PC-3 (cell line): ENCODE data around the gene COL16A1. TPM values are rescaled to one million over a fixed set of nuclear protein-coding genes. Genes with fewer than 3 reads are reported as not detected.

Experiments
- ATAC-seq: fragments of 200-7000 bp; cut with Tn5 transposase; 2 replicates; pipeline ENCODE4 v1.9.1; 2020; ENCODE audit warnings: mild to moderate bottlenecking, moderate library complexity
- BruUV-seq: library from RNA; stranded (reverse); fragments of 400-500 nt; replicated peaks from 2 replicates; lab custom pipeline; 2021; lab: Mats Ljungman, UMichigan
- CTCF ChIA-PET: fragments of 300-600 bp; sonication (Branson Sonifier 250); formaldehyde crosslinking; loops from one replicate; lab custom pipeline; 2022; ENCODE audit warnings: antibody characterized with exemption; lab: Charles Lee
- POLR2A ChIA-PET: fragments of 300-600 bp; sonication (Branson Sonifier 250); formaldehyde crosslinking; loops from one replicate; lab custom pipeline; 2022; ENCODE audit warnings: antibody characterized with exemption; ENCODE audit not compliant: unreplicated experiment; lab: Charles Lee
- DNase-seq: peaks from one replicate; pipeline ENCODE4 v3.0.0-alpha.2; 2015
- H2AFZ ChIP-seq: fragments of 300-600 bp; sonication (generic); 2 replicates; pipeline ENCODE4 v1.6.0; 2016; ENCODE audit warnings: antibody characterized with exemption, low read length
- H3F3A ChIP-seq: fragments of 300-600 bp; sonication (generic); one replicate; pipeline ENCODE4 v1.6.0; 2017; ENCODE audit warnings: antibody characterized with exemption, low read length, control low read depth, mild to moderate bottlenecking; ENCODE audit not compliant: unreplicated experiment
- H3K27ac ChIP-seq: fragments of 300-600 bp; sonication (generic); 2 replicates; pipeline ENCODE4 v1.5.1; 2016; ENCODE audit warnings: mild to moderate bottlenecking, low read length
- H3K27me3 ChIP-seq: fragments of 300-600 bp; sonication (generic); 2 replicates; pipeline ENCODE4 v1.6.1; 2016; ENCODE audit warnings: low read length, mixed read lengths
- H3K36me3 ChIP-seq: fragments of 300-600 bp; sonication (generic); 2 replicates; pipeline ENCODE4 v1.6.1; 2016; ENCODE audit warnings: low read depth, mixed run types, low read length, mixed read lengths
- H3K4me1 ChIP-seq: fragments of 300-600 bp; sonication (generic); 2 replicates; pipeline ENCODE4 v1.5.1; 2016; ENCODE audit warnings: low read length; ENCODE audit not compliant: insufficient read depth
- H3K4me2 ChIP-seq: fragments of 300-600 bp; sonication (generic); 2 replicates; pipeline ENCODE4 v1.6.0; 2016; ENCODE audit warnings: low read length
- H3K4me3 ChIP-seq: fragments of 300-600 bp; sonication (generic); 2 replicates; pipeline ENCODE4 v1.5.1; 2016; ENCODE audit warnings: mild to moderate bottlenecking, low read length, mixed read lengths
- H3K79me2 ChIP-seq: fragments of 300-600 bp; sonication (generic); 2 replicates; pipeline ENCODE4 v1.6.1; 2017; ENCODE audit warnings: low read length, mixed read lengths
- H3K9ac ChIP-seq: fragments of 300-600 bp; sonication (generic); 2 replicates; pipeline ENCODE4 v1.6.0; 2016; ENCODE audit warnings: mild to moderate bottlenecking, low read length
- H3K9me2 ChIP-seq: fragments of 300-600 bp; sonication (generic); replicated peaks from 2 replicates; pipeline ENCODE4 v1.6.1; 2016; ENCODE audit warnings: mixed run types, low read length, mixed read lengths
- H3K9me3 ChIP-seq: fragments of 300-600 bp; sonication (generic); 2 replicates; pipeline ENCODE4 v1.6.1; 2016; ENCODE audit warnings: low read length, mixed read lengths
- H4K20me1 ChIP-seq: fragments of 300-600 bp; sonication (generic); 2 replicates; pipeline ENCODE4 v1.6.1; 2016; ENCODE audit warnings: low read length, mixed read lengths
- CTCF ChIP-seq: fragments of 300-600 bp; sonication (generic); conservative IDR thresholded peaks from 2 replicates; pipeline ENCODE4 v1.5.1; 2017; ENCODE audit warnings: antibody characterized with exemption, low read depth, mild to moderate bottlenecking, low read length
- EZH2 ChIP-seq: fragments of 300-600 bp; sonication (generic); IDR thresholded peaks from one replicate; pipeline ENCODE4 v1.6.1; 2017; ENCODE audit warnings: antibody characterized with exemption, mild to moderate bottlenecking, low read length; ENCODE audit not compliant: unreplicated experiment
- EZH2phosphoT487 ChIP-seq: fragments of 300-600 bp; sonication (generic); IDR thresholded peaks from 2 replicates; pipeline ENCODE4 v1.6.1; 2018; ENCODE audit warnings: mild to moderate bottlenecking, antibody characterized with exemption, low read length, borderline replicate concordance
- intact Hi-C: fragments of 100-400 bp; cut with micrococcal nuclease; formaldehyde crosslinking; loops from 2 replicates; pipeline ENCODE4 v1.9.0; 2023
- total RNA-seq: library from RNA; depleted of rRNA; stranded (reverse); fragments of >200 nt; gene quantifications from 2 replicates; pipeline ENCODE4 v1.2.3, GENCODE V29; 2014

COL16A1 gene
- total RNA-seq, 1 experiment from 2014 or later: 5.0 TPM

- TF ChIP-seq EZH2phosphoT487 (no peak), CTCF (no peak), EZH2 (no peak)
- Histone ChIP-seq H4K20me1 (no peaks in the 10 kb centered on the region), H2AFZ (no peak overlapping the region), H3K36me3 (no peaks in the 10 kb centered on the region), H3K79me2 (no peaks in the 10 kb centered on the region), H3F3A (no peaks in the 10 kb centered on the region), H3K27ac (no peak overlapping the region), H3K9ac (no peak overlapping the region), H3K27me3 (no peaks in the 10 kb centered on the region), H3K4me2 (no peak overlapping the region), H3K4me1 (peaks cover 14% of the 10 kb centered on the region), H3K4me3 (no peak overlapping the region), H3K9me2 (no peaks in the 10 kb centered on the region), H3K9me3 (no peaks in the 10 kb centered on the region)
- intact Hi-C loops: no loop called here
- ChIA-PET CTCF (no interaction called here), POLR2A (interaction anchor here (0.5 kb wide), 1 partner anchor 89 kb away, joined by 3 read pairs; no protein-coding TSS in a partner anchor)
- ATAC-seq: no peak
- BruUV-seq: no TSS peak
- DNase-seq: no peak
These were observed 30.8 kb downstream of the COL16A1 start for GRCh38 chr1:31672986-31673385.

- Histone ChIP-seq H3K4me2 (no peak overlapping the region), H3F3A (no peaks in the 10 kb centered on the region), H3K9ac (no peak overlapping the region), H3K9me2 (no peaks in the 10 kb centered on the region), H3K4me3 (no peak overlapping the region), H3K36me3 (no peaks in the 10 kb centered on the region), H4K20me1 (no peaks in the 10 kb centered on the region), H2AFZ (no peak overlapping the region), H3K27me3 (no peaks in the 10 kb centered on the region), H3K9me3 (no peaks in the 10 kb centered on the region), H3K4me1 (peaks cover 19% of the 10 kb centered on the region), H3K27ac (no peak overlapping the region), H3K79me2 (no peaks in the 10 kb centered on the region)
- BruUV-seq: no TSS peak
- CTCF ChIA-PET: no interaction called here
- ATAC-seq (no peak), DNase-seq (no peak)
- intact Hi-C loops: loop anchor here (2.0 kb wide), 1 partner anchor 89 kb away; no protein-coding TSS in a partner anchor
- TF ChIP-seq EZH2: no peak
- no peak for TF ChIP-seq EZH2phosphoT487
- TF ChIP-seq CTCF: no peak
- POLR2A ChIA-PET: no interaction called here
These were observed 32.1 kb downstream of the COL16A1 start for GRCh38 chr1:31671561-31672201.

GRCh38 chr1:31671147-31671546, 32.7 kb downstream of the COL16A1 start:
- no peaks in the 10 kb centered on the region for H3K9me3 ChIP-seq
- no peak overlapping the region for H3K4me2 ChIP-seq
- no peak overlapping the region for H2AFZ ChIP-seq
- BruUV-seq: no TSS peak
- ChIA-PET POLR2A (no interaction called here), CTCF (no interaction called here)
- no peaks in the 10 kb centered on the region for H4K20me1 ChIP-seq
- no peaks in the 10 kb centered on the region for H3K9me2 ChIP-seq
- no peak overlapping the region for H3K9ac ChIP-seq
- no peaks in the 10 kb centered on the region for H3K36me3 ChIP-seq
- H3F3A ChIP-seq: no peaks in the 10 kb centered on the region
- H3K79me2 ChIP-seq: no peaks in the 10 kb centered on the region
- H3K4me1 ChIP-seq: peaks cover 25% of the 10 kb centered on the region
- no peak overlapping the region for H3K27ac ChIP-seq
- no peak for TF ChIP-seq CTCF
- TF ChIP-seq EZH2phosphoT487: no peak
- no peak for TF ChIP-seq EZH2
- DNase-seq (no peak), ATAC-seq (no peak)
- no peaks in the 10 kb centered on the region for H3K27me3 ChIP-seq
- H3K4me3 ChIP-seq: no peak overlapping the region
- intact Hi-C loops: loop anchor here (2.0 kb wide), 1 partner anchor 90 kb away; no protein-coding TSS in a partner anchor
